Hepatocyte (in vitro differentiated cells): ENCODE measurements around the gene ZNF407.

Source experiments
- CTCF ChIP-seq: fragments of 200-600 bp; sonication (generic); IDR thresholded peaks from 2 replicates; pipeline ENCODE4 v1.5.1; 2016; ENCODE audit warnings: antibody characterized with exemption, mild to moderate bottlenecking; ENCODE audit not compliant: poor library complexity
- EZH2 ChIP-seq: fragments of 200-600 bp; sonication (generic); IDR thresholded peaks from 2 replicates; pipeline ENCODE4 v1.6.1; 2016; ENCODE audit warnings: antibody characterized with exemption, mild to moderate bottlenecking, borderline replicate concordance

GRCh38 chr18:75034937-75035336 lies 437.3 kb downstream of the ZNF407 start:
- TF ChIP-seq CTCF, result no peak
- TF ChIP-seq EZH2, result no peak
